Lung (tissue), 13 donors: Measurements from ENCODE around the gene C10orf67. TPM values are rescaled to one million over a fixed set of nuclear protein-coding genes. Genes with fewer than 3 reads are reported as not detected.

Experiments
- ATAC-seq: fragments of 200-7000 bp; cut with Tn5 transposase; one replicate; pipeline ENCODE4 v1.9.1; 2020; ENCODE audit warnings: moderate number of reproducible peaks; ENCODE audit not compliant: insufficient read depth, low FRiP score
- DNase-seq, 3 donors: peaks; one replicate each; pipeline ENCODE4 v3.0.0-alpha.2; 2013 to 2017
- H3K27ac ChIP-seq, 2 donors: one replicate each; pipeline ENCODE4 v1.5.1; 2013; ENCODE audit warnings: mild to moderate bottlenecking in 2 of 2, moderate library complexity in 2 of 2, control low read depth in 1 of 2, inconsistent platforms in 1 of 2, low read depth in 1 of 2, low read length in 1 of 2
- H3K27me3 ChIP-seq, 3 donors: one replicate each; pipeline ENCODE4 v1.5.1; 2013; ENCODE audit warnings: low read length in 2 of 3; ENCODE audit not compliant: control insufficient read depth in 3 of 3, insufficient read depth in 3 of 3
- H3K36me3 ChIP-seq, 4 donors: one replicate each; pipeline ENCODE4 v1.5.1; 2013; ENCODE audit warnings: low read length in 4 of 4, mild to moderate bottlenecking in 1 of 4, moderate library complexity in 1 of 4; ENCODE audit not compliant: control insufficient read depth in 4 of 4, insufficient read depth in 4 of 4
- H3K4me1 ChIP-seq, 5 donors: one replicate each; pipeline ENCODE4 v1.5.1; 2013; ENCODE audit warnings: low read length in 5 of 5, mild to moderate bottlenecking in 2 of 5, moderate library complexity in 1 of 5; ENCODE audit not compliant: control insufficient read depth in 5 of 5, insufficient read depth in 5 of 5
- H3K4me3 ChIP-seq: one replicate; pipeline ENCODE4 v1.5.1; 2013; ENCODE audit warnings: mild to moderate bottlenecking, control low read depth, moderate library complexity
- H3K9ac ChIP-seq, 2 donors: one replicate each; pipeline ENCODE4 v1.5.1; 2013; ENCODE audit warnings: low read length in 2 of 2, control low read depth in 1 of 2; ENCODE audit not compliant: insufficient read depth in 1 of 2
- H3K9me3 ChIP-seq, 4 donors: one replicate each; pipeline ENCODE4 v1.5.1; 2013; ENCODE audit warnings: low read length in 3 of 4, mild to moderate bottlenecking in 1 of 4, moderate library complexity in 1 of 4; ENCODE audit not compliant: control insufficient read depth in 4 of 4, insufficient read depth in 3 of 4
- WGBS, 2 donors: extraction: QIAGEN DNeasy Blood & Tissue Kit; methylation state at CpG; one replicate each; pipeline ENCODE4 v1.1.7; 2013; 5-methylcytosine and 5-hydroxymethylcytosine counted together
- polyA plus RNA-seq, 2 donors: library from polyadenylated mRNA; stranded (reverse); fragments of 200-250 nt; gene quantifications; one replicate each; pipeline ENCODE4 v1.2.1, GENCODE V29; 2013
- small RNA-seq: library from RNA; depleted of rRNA; stranded (forward); fragments of <200 nt; gene quantifications from one replicate; pipeline ENCODE3, GENCODE V24; 2014; ENCODE audit warnings: low replicate concordance
- total RNA-seq, 2 donors: library from RNA; depleted of rRNA in 1 of 2; stranded (reverse); fragments of >200 nt in 1 of 2; gene quantifications; one replicate each; pipeline ENCODE4 v1.2.1, GENCODE V29; 2014 to 2021
- TF ChIP-seq, protein P1 (sequence below): IDR thresholded peaks from 2 replicates; pipeline ENCODE4 v1.5.1; 2012; ENCODE audit warnings: mild to moderate bottlenecking; ENCODE audit errors: control extremely low read depth, extremely low read depth
- donor health status: control.
- donor health status: control.
- donor health status: Bipolar disorder and iron deficiency.
- donor health status: healthy.
- donor health status: DM: yes; HTN: yes; CAD: no.

Gene C10orf67
- total and polyA plus RNA-seq, 4 donors = 0.33 to 2.3 (median 0.91) TPM

GRCh38 chr10:23155169-23155568 is 189.4 kb downstream of the C10orf67 start:
- ATAC-seq (no peak), DNase-seq (no peak)
- Histone ChIP-seq H3K9ac (no peak overlapping the region), H3K36me3 (no peaks in the 10 kb centered on the region), H3K4me1 (peaks cover 0 to 4% (median 0%) of the 10 kb centered on the region in 5 donors), H3K4me3 (no peak overlapping the region), H3K27ac (no peak overlapping the region), H3K9me3 (no peaks in the 10 kb centered on the region), H3K27me3 (peaks cover 0 to 14% (median 4%) of the 10 kb centered on the region in 3 donors)
- TF ChIP-seq, protein P1, sequence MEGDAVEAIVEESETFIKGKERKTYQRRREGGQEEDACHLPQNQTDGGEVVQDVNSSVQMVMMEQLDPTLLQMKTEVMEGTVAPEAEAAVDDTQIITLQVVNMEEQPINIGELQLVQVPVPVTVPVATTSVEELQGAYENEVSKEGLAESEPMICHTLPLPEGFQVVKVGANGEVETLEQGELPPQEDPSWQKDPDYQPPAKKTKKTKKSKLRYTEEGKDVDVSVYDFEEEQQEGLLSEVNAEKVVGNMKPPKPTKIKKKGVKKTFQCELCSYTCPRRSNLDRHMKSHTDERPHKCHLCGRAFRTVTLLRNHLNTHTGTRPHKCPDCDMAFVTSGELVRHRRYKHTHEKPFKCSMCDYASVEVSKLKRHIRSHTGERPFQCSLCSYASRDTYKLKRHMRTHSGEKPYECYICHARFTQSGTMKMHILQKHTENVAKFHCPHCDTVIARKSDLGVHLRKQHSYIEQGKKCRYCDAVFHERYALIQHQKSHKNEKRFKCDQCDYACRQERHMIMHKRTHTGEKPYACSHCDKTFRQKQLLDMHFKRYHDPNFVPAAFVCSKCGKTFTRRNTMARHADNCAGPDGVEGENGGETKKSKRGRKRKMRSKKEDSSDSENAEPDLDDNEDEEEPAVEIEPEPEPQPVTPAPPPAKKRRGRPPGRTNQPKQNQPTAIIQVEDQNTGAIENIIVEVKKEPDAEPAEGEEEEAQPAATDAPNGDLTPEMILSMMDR = no peak
- 76 to 82% methylated on average over 7 of the region's 7 CpGs for WGBS, 2 donors

Small RNAs within 50 kb of the gene (small RNA-seq; reads per million reads assigned to genes)
- gene MIR1254-2 (not detected), gene RF00561 (not detected)

Other genes starting within 250 kb of the C10orf67 start
- 10 to 100 TPM; 15.6 to 27.1 TPM for gene MSRB2, start 249.2 kb downstream of the C10orf67 start, total RNA-seq
- 10 to 100 TPM; 17.0 to 23.9 TPM for gene MSRB2, start 249.2 kb downstream of the C10orf67 start, polyA plus RNA-seq
- not detected for gene PTF1A, start 152.5 kb downstream of the C10orf67 start, total RNA-seq
- gene PTF1A, start 152.5 kb downstream of the C10orf67 start, polyA plus RNA-seq = not detected
- 10 to 100 TPM; 24.3 to 24.9 TPM for gene OTUD1, start 94.3 kb upstream of the C10orf67 start, total RNA-seq
- 10 to 100 TPM; 10.3 to 12.0 TPM for gene OTUD1, start 94.3 kb upstream of the C10orf67 start, polyA plus RNA-seq